ENCODE measurements around the gene VPS8.

The VPS8 gene, protein sequence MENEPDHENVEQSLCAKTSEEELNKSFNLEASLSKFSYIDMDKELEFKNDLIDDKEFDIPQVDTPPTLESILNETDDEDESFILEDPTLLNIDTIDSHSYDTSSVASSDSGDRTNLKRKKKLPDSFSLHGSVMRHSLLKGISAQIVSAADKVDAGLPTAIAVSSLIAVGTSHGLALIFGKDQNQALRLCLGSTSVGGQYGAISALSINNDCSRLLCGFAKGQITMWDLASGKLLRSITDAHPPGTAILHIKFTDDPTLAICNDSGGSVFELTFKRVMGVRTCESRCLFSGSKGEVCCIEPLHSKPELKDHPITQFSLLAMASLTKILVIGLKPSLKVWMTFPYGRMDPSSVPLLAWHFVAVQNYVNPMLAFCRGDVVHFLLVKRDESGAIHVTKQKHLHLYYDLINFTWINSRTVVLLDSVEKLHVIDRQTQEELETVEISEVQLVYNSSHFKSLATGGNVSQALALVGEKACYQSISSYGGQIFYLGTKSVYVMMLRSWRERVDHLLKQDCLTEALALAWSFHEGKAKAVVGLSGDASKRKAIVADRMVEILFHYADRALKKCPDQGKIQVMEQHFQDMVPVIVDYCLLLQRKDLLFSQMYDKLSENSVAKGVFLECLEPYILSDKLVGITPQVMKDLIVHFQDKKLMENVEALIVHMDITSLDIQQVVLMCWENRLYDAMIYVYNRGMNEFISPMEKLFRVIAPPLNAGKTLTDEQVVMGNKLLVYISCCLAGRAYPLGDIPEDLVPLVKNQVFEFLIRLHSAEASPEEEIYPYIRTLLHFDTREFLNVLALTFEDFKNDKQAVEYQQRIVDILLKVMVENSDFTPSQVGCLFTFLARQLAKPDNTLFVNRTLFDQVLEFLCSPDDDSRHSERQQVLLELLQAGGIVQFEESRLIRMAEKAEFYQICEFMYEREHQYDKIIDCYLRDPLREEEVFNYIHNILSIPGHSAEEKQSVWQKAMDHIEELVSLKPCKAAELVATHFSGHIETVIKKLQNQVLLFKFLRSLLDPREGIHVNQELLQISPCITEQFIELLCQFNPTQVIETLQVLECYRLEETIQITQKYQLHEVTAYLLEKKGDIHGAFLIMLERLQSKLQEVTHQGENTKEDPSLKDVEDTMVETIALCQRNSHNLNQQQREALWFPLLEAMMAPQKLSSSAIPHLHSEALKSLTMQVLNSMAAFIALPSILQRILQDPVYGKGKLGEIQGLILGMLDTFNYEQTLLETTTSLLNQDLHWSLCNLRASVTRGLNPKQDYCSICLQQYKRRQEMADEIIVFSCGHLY (N-terminal part only)

DNA sequence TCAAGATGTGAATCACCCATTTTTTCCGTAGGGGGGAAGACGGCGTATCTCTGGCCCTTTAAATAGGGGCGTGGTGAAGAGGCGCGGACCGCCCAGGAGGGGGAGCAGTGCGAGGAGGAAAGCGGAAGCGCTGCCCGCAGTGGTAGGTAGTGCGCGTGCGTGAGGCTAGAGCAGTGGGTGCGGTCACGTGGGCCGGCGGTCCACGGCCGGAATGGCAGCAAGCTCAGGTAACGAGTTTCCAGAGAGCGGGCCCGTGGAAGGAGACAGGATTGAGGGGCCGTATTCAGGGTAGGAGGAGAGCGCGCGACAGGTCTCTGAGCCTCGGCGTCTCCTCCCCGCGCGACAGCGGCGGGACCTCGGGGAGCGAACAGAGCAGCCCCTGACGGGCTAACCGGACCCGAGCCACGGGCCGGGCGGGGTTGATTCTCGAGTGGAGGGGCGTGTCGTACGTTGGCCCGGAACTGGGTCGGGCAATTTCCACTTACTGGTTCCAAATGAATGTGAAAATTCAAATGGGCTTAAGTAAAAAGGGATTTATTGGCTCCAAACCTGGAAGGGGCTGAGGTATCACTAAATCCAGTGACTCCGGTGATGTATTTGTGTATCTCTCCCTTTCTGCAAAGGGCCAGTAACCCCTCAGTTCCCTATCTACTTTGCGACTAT lies at the start of gene VPS8:
TSS of gene VPS8 (plus strand) at position 168 of the 663 bp plus-strand sequence. CDS start 12,467 bp downstream, outside the sequence.
- Mint-ChIP-seq H3K4me3 (peak within 1 kb of the TSS; percentile 93), H3K27me3 (no peaks in the 10 kb centered on the region), H3K4me1 (peaks cover 59% of the 10 kb centered on the region), H3K36me3 (peaks cover 4% of the 10 kb centered on the region), H3K27ac (peak within 1 kb of the TSS; percentile 96), H3K9me3 (no peaks in the 10 kb centered on the region)

GRCh38 chr3:184764191-184764590 lies 47.8 kb upstream of the VPS8 start:
- Mint-ChIP-seq H3K36me3 (no peaks in the 10 kb centered on the region), H3K9me3 (no peaks in the 10 kb centered on the region), H3K4me1 (no peaks in the 10 kb centered on the region), H3K4me3 (no peak overlapping the region), H3K27ac (no peak overlapping the region), H3K27me3 (peaks cover 1% of the 10 kb centered on the region)

DNA sequence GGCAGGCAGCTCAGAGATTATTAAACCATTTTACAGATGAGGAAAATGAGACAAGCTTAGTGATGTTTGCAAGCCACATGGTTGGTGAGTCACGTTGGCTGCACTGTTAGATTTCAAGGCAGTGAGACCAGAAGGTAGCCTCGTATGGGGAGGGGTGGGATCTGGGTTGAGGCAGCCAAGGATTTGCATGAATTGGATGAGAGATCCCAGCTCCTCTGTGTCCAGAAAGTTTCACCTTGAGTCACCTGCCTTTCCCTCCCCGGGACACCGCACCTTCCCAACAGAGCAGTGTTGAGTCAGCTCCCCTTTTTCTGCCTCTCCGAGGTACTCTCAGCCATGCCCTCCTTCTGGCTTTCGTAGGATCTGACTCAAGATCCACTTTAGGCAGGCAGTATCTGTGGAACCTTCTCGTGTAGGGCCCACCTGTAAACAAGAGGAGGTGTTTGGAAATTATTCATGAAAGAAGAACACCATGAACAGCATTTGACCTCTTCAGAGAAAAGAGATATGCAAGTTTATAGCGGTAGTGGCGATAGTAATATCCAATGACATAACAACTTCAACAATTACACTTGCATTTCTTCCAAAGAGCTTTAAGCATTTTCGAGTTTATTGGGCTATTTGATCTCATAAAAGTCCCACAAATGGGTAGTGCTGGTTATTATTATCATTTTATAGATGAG lies 46.8 kb upstream of the VPS8 start:
- no peaks in the 10 kb centered on the region for H3K36me3 Mint-ChIP-seq
- peaks cover 1% of the 10 kb centered on the region for H3K27me3 Mint-ChIP-seq

GRCh38 chr3:184765730-184766074 lies 46.3 kb upstream of the VPS8 start:
- no peaks in the 10 kb centered on the region for H3K4me1 Mint-ChIP-seq
- no peaks in the 10 kb centered on the region for H3K9me3 Mint-ChIP-seq
- no peak overlapping the region for H3K27ac Mint-ChIP-seq
- no peaks in the 10 kb centered on the region for H3K36me3 Mint-ChIP-seq
- no peak overlapping the region for H3K4me3 Mint-ChIP-seq
- H3K27me3 Mint-ChIP-seq: peaks cover 1% of the 10 kb centered on the region

More for the DNA sequence above, 46.8 kb upstream of the VPS8 start:
- no peaks in the 10 kb centered on the region for H3K4me1 Mint-ChIP-seq
- no peaks in the 10 kb centered on the region for H3K9me3 Mint-ChIP-seq
- H3K4me3 Mint-ChIP-seq: no peak overlapping the region
- H3K27ac Mint-ChIP-seq: no peak overlapping the region

GRCh38 chr3:184766555-184767261 lies 45.3 kb upstream of the VPS8 start:
- no peaks in the 10 kb centered on the region for H3K36me3 Mint-ChIP-seq
- no peaks in the 10 kb centered on the region for H3K9me3 Mint-ChIP-seq
- no peaks in the 10 kb centered on the region for H3K4me1 Mint-ChIP-seq
- H3K4me3 Mint-ChIP-seq: no peak overlapping the region
- no peak overlapping the region for H3K27ac Mint-ChIP-seq
- H3K27me3 Mint-ChIP-seq: peaks cover 1% of the 10 kb centered on the region

DNA sequence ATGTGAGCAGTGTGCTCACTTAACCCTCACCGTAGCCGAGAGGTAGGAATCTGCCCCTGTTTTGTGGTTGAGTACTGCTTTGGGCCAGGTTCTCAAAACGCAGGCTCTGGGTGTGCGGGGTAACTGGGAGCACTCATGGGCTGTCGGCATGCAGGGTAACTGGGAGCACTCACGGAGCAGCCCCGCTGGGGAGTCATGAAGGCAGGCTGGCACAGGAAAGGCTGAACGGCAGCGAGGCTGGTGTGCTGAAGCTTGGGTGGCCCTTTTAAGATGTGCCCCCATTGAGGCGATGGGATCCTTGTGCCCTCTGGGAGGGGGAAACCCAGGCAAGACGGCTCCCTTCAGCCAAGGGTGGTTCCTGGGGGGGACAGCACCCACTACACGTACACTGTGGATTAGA lies 44.6 kb upstream of the VPS8 start:
- Mint-ChIP-seq H3K27me3 (peaks cover 1% of the 10 kb centered on the region), H3K27ac (no peak overlapping the region), H3K4me1 (no peaks in the 10 kb centered on the region), H3K4me3 (no peak overlapping the region), H3K9me3 (no peaks in the 10 kb centered on the region), H3K36me3 (no peaks in the 10 kb centered on the region)

DNA sequence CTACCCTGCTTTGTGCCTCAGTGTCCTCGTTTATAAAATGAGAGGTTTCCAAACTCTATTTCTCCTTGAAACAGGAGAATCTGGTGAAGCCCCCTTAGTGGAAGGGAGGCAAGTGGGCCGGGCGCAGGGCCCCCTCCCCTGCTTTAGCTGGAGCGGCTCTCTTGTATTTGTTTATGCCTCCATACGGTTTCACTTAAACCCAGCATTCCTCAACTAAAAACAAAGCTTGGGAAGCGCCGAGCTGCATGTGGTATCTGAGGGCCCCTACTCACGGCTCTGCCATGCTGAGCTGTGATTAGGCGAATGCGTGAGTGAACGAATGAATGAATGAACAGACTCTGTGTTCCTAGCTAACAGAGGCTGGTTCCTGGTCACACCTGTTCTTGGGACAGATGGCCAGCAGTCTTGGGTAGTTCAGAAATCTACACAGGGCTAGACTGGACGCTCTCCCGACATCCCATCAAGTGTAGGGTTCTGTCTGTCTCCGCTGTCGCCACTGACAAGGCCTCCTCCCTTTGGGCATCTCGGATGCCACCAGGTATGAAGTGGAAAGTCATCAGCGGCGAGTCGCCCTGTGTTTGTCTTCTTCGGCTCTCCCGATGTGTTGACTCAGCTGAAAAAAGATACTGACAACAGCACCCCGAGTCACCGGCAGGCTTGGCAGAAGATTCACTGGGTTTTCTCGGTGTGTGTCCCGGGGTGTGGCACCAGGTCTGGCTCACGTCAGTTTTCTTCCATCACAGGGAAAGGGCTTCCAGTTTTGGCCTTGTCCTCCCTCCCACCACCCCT lies 42.4 kb upstream of the VPS8 start:
- Mint-ChIP-seq H3K27me3 (no peaks in the 10 kb centered on the region), H3K27ac (no peak overlapping the region), H3K4me3 (no peak overlapping the region), H3K36me3 (no peaks in the 10 kb centered on the region), H3K9me3 (no peaks in the 10 kb centered on the region), H3K4me1 (no peaks in the 10 kb centered on the region)

DNA sequence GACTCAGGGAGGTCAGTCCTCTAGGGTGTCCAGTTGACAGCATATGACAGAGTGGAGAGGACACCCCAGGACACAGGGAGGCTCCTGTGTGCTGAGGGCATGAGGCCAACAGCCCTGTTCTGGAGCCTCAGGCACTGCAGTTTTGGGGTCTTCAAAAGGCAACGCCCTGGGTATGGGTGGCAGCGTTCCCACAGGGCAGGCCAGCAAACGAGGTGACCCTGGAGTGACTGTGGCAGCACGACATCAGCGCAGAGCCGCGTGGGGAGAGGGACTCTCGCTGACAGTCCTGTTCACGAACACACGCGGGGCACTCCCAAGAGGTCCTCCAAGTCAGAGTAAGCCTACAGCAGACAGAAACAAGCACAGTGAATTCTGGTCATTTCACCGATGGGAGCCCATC lies 41.4 kb upstream of the VPS8 start:
- Mint-ChIP-seq H3K27me3 (no peaks in the 10 kb centered on the region), H3K36me3 (no peaks in the 10 kb centered on the region), H3K4me3 (no peak overlapping the region), H3K9me3 (no peaks in the 10 kb centered on the region), H3K4me1 (no peaks in the 10 kb centered on the region), H3K27ac (no peak overlapping the region)

DNA sequence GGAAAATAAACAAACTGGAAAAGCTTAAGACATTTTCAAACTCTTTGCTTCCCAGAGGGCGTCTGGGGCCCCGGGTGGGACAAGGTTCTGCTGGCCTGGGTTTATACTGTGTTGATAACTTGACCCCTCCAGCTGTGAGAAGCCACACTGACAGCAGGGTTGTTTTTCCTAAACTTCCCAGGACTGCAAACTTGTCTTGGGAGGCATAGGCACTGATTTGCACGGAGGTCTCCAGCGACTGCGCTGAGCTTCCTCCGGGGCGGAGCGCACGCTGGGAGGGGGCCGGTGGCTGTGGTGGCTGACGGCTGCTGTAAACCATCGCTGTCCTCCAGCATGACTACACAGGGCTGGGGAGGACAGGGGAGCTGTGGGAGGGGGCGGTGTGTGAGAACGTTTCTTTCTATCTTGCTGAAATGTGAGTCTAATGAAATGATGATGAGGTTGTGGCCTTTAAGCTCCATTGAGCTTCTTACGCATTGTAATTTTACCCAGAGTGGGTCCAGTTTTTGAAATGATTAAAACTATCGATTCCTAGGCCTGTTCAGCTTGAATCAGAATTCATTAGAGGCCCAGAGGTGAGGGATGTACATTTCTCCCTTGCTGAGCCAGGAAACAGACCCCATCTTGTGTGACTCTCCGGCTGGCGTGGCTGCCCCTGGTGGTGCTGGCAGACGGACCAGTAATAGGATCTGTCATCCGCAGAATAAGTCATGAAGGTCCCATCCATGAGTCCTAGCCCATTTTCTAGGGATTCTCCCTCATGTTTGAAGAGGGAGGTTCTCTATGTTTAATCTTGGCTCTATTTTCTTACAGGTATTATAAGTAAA lies 40.5 kb upstream of the VPS8 start:
- no peaks in the 10 kb centered on the region for H3K4me1 Mint-ChIP-seq
- H3K4me3 Mint-ChIP-seq: no peak overlapping the region
- H3K9me3 Mint-ChIP-seq: no peaks in the 10 kb centered on the region
- H3K27me3 Mint-ChIP-seq: no peaks in the 10 kb centered on the region
- H3K36me3 Mint-ChIP-seq: no peaks in the 10 kb centered on the region
- H3K27ac Mint-ChIP-seq: no peak overlapping the region

DNA sequence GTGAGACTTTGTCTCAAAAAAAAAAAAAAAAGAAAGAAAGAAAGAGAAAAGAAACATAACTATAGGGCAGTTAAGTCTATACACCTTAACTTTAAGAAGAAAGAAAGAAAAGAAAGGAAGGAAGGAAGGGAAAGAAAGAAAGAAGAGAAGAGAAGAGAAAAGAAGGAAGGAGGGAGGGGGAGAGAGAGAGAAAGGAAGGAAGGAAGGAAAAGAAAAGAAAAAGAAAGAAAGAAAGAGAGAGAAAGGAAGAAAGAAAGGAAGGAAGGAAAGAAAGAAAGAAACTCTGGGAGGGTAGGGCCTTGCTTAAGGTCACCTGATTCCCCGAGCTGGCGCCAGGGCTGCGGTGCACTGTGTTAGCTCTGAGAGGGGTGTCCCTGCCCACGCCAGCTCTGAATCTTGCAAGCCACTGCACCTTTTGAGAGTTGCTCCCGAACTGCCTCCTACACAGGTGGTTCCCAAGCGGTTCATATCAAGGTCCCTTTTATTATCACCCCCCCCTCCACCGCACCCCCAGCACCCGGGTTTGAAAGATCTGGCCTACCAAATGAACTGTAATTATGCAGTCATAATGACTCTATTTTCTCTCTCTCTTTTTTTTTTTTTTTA lies 39.2 kb upstream of the VPS8 start:
- H3K9me3 Mint-ChIP-seq: no peaks in the 10 kb centered on the region
- peaks cover under 1% of the 10 kb centered on the region for H3K27me3 Mint-ChIP-seq
- no peak overlapping the region for H3K27ac Mint-ChIP-seq
- H3K36me3 Mint-ChIP-seq: no peaks in the 10 kb centered on the region
- peaks cover 2% of the 10 kb centered on the region for H3K4me1 Mint-ChIP-seq
- H3K4me3 Mint-ChIP-seq: no peak overlapping the region

DNA sequence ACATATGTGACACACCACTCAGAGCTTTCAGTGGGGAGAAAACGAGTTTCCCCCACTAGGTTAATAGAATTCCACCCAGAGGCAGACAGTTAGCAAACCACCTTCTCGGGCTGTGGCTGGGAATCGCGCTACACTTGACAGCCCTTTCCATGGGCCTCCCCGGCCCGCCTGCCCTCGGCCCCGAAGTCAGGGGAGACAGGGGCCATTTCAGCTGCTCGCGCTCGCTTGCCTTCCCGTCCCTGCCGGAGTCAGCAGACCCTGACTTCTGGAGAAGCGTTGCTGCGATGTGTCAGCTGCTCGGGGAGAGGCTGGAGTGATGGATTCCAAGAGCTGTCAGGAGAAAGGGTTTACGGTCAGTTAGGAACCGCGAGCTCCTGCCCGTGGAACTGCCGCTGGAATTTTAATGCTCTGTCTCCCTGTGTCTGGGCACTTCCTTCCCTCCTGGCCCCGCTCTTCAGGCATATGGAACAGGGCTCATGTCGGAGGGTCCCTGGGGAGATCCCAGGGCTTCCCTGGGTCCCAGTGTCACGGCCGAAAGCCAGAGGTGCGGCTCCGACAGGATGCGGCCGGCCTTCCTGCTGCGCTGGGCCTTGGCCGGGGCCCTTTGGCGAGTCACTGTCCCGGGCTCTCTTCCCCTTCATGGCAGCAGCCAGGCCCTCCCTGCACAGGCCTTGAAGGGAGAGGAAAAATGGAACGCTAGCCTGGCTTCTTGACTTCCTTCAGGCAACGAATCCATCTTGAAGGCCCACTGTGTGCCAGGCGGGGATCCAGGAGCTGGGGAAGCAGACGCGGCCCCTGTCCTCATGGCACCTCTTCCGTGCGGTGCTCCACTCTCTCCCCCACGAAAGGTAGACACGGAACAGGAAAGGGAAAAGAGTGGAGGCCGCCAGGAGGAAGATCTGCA lies 38.4 kb upstream of the VPS8 start:
- H3K4me1 Mint-ChIP-seq: peaks cover 4% of the 10 kb centered on the region
- no peaks in the 10 kb centered on the region for H3K9me3 Mint-ChIP-seq
- H3K27me3 Mint-ChIP-seq: peaks cover 2% of the 10 kb centered on the region
- no peak overlapping the region for H3K4me3 Mint-ChIP-seq
- H3K27ac Mint-ChIP-seq: no peak overlapping the region
- no peaks in the 10 kb centered on the region for H3K36me3 Mint-ChIP-seq

- no peaks in the 10 kb centered on the region for H3K9me3 Mint-ChIP-seq
- no peak overlapping the region for H3K4me3 Mint-ChIP-seq
- no peak overlapping the region for H3K27ac Mint-ChIP-seq
- H3K27me3 Mint-ChIP-seq: peaks cover 4% of the 10 kb centered on the region
- H3K4me1 Mint-ChIP-seq: peaks cover 4% of the 10 kb centered on the region
- H3K36me3 Mint-ChIP-seq: no peaks in the 10 kb centered on the region
Measured at GRCh38 chr3:184776916-184777315, 35.0 kb upstream of the VPS8 start.

Measured in activated naive CD4-positive, alpha-beta T cell treated with anti-CD3 and anti-CD28 coated beads, Interleukin-2, amount 50 U/mL, for 24 hours (primary cell).